ENCODE results near the gene DYNC1I1. TPM values are rescaled to one million over a fixed set of nuclear protein-coding genes. Genes with fewer than 3 reads are reported as not detected.

The DYNC1I1 gene
- total RNA-seq, 1 donor from 2014 or later = 0.79 TPM

- TF ChIP-seq CTCF (IDR thresholded peaks at IDR 0.05) (no peak), EZH2 (IDR thresholded peaks at IDR 0.05) (no peak), EZH2phosphoT487 (IDR thresholded peaks at IDR 0.05) (no peak)
- no peak overlapping the region for H3K27ac Mint-ChIP-seq
- no peaks in the 10 kb centered on the region for H3K27me3 ChIP-seq
- H3K9me3 Mint-ChIP-seq = no peaks in the 10 kb centered on the region
- H3K4me3 Mint-ChIP-seq = no peak overlapping the region
- H3K4me2 ChIP-seq = no peak overlapping the region
- no peaks in the 10 kb centered on the region for H3K79me2 ChIP-seq (ENCODE audit: low read depth)
- no peaks in the 10 kb centered on the region for H3K36me3 Mint-ChIP-seq
- H3K9ac ChIP-seq = no peak overlapping the region
- H3K36me3 ChIP-seq = no peaks in the 10 kb centered on the region
- DNase-seq (ENCODE audit: low spot score) = no peak
- H3K27ac ChIP-seq = no peak overlapping the region
- peaks cover 3% of the 10 kb centered on the region for H3K27me3 Mint-ChIP-seq (ENCODE audit: insufficient read depth, low read depth)
- H3F3A ChIP-seq (ENCODE audit: low read depth) = no peaks in the 10 kb centered on the region
- no peak overlapping the region for H3K4me3 ChIP-seq
- H3K9me3 ChIP-seq (ENCODE audit: low read depth) = no peaks in the 10 kb centered on the region
- no peak overlapping the region for H2AFZ ChIP-seq (replicated peaks)
- H3K4me1 ChIP-seq = no peaks in the 10 kb centered on the region
- H3K4me1 Mint-ChIP-seq = no peaks in the 10 kb centered on the region
- no peaks in the 10 kb centered on the region for H4K20me1 ChIP-seq (ENCODE audit: low read depth)
Observed at GRCh38 chr7:95921543-95921942, 149.2 kb downstream of the DYNC1I1 start.

- Mint-ChIP-seq H3K36me3 (no peaks in the 10 kb centered on the region), H3K4me3 (no peak overlapping the region), H3K27me3 (ENCODE audit: insufficient read depth, low read depth) (peaks cover 3% of the 10 kb centered on the region), H3K27ac (no peak overlapping the region), H3K9me3 (no peaks in the 10 kb centered on the region), H3K4me1 (no peaks in the 10 kb centered on the region)
- Histone ChIP-seq H3K4me2 (no peak overlapping the region), H3F3A (ENCODE audit: low read depth) (no peaks in the 10 kb centered on the region), H3K27ac (no peak overlapping the region), H3K79me2 (ENCODE audit: low read depth) (no peaks in the 10 kb centered on the region), H3K27me3 (no peaks in the 10 kb centered on the region), H4K20me1 (ENCODE audit: low read depth) (no peaks in the 10 kb centered on the region), H3K4me1 (no peaks in the 10 kb centered on the region), H3K9ac (no peak overlapping the region), H2AFZ (replicated peaks) (no peak overlapping the region), H3K4me3 (no peak overlapping the region), H3K36me3 (no peaks in the 10 kb centered on the region), H3K9me3 (ENCODE audit: low read depth) (no peaks in the 10 kb centered on the region)
- no peak for TF ChIP-seq EZH2 (IDR thresholded peaks at IDR 0.05)
- no peak for TF ChIP-seq EZH2phosphoT487 (IDR thresholded peaks at IDR 0.05)
- TF ChIP-seq CTCF (IDR thresholded peaks at IDR 0.05) = no peak
- no peak for DNase-seq (ENCODE audit: low spot score)
Observed at GRCh38 chr7:95922191-95922590, 149.8 kb downstream of the DYNC1I1 start.

GRCh38 chr7:95925236-95925635 is 152.9 kb downstream of the DYNC1I1 start:
- Histone ChIP-seq H3K9me3 (ENCODE audit: low read depth) (no peaks in the 10 kb centered on the region), H3K4me2 (no peak overlapping the region), H2AFZ (replicated peaks) (no peak overlapping the region), H3K27ac (no peak overlapping the region), H4K20me1 (ENCODE audit: low read depth) (no peaks in the 10 kb centered on the region), H3K4me3 (no peak overlapping the region), H3F3A (ENCODE audit: low read depth) (no peaks in the 10 kb centered on the region), H3K79me2 (ENCODE audit: low read depth) (no peaks in the 10 kb centered on the region), H3K4me1 (no peaks in the 10 kb centered on the region), H3K36me3 (no peaks in the 10 kb centered on the region), H3K27me3 (no peaks in the 10 kb centered on the region), H3K9ac (no peak overlapping the region)
- DNase-seq (ENCODE audit: low spot score) = no peak
- no peaks in the 10 kb centered on the region for H3K27me3 Mint-ChIP-seq (ENCODE audit: insufficient read depth, low read depth)
- no peaks in the 10 kb centered on the region for H3K36me3 Mint-ChIP-seq
- H3K4me3 Mint-ChIP-seq = no peak overlapping the region
- no peak overlapping the region for H3K27ac Mint-ChIP-seq
- H3K4me1 Mint-ChIP-seq = no peaks in the 10 kb centered on the region
- TF ChIP-seq EZH2 (IDR thresholded peaks at IDR 0.05) (no peak), EZH2phosphoT487 (IDR thresholded peaks at IDR 0.05) (no peak), CTCF (IDR thresholded peaks at IDR 0.05) (no peak)
- H3K9me3 Mint-ChIP-seq = no peaks in the 10 kb centered on the region
